IPS-NIHi7 (cell line): ENCODE measurements around the gene GPR82.
"Not testable (repeated sequence)": the region's sequence is repeated elsewhere in the genome, so short reads cannot be mapped to it uniquely, and the experiment has no call there.

ENCODE experiments used
- DNase-seq: peaks from one replicate; pipeline ENCODE4 v3.0.0; 2012; ENCODE audit warnings: mixed read lengths; ENCODE audit errors: extremely low spot score

GPR82 gene, protein sequence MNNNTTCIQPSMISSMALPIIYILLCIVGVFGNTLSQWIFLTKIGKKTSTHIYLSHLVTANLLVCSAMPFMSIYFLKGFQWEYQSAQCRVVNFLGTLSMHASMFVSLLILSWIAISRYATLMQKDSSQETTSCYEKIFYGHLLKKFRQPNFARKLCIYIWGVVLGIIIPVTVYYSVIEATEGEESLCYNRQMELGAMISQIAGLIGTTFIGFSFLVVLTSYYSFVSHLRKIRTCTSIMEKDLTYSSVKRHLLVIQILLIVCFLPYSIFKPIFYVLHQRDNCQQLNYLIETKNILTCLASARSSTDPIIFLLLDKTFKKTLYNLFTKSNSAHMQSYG

DNA sequence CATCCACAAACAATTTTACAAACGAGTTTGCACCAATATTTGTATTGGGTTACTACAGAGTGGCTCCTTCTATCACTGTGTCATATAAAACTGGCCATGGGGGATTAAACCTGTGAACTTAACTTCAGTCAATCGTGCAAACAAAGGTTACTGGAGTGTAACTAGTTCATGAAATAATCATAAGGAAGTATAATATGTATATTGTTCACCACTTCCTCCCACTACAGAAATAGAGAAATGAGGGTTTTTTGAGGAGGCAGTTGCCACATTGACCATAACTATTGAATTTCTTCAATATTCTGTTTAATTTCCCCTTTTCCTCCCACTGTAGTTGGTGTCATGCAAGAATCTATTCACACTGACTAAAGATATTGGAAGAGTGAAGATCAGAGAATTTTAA lies at the start of gene GPR82:
Gene GPR82, plus strand, starts transcription at position 356 of the 400 bp plus-strand sequence. CDS start 2,846 bp downstream, outside the sequence.
- no peak for DNase-seq

DNA sequence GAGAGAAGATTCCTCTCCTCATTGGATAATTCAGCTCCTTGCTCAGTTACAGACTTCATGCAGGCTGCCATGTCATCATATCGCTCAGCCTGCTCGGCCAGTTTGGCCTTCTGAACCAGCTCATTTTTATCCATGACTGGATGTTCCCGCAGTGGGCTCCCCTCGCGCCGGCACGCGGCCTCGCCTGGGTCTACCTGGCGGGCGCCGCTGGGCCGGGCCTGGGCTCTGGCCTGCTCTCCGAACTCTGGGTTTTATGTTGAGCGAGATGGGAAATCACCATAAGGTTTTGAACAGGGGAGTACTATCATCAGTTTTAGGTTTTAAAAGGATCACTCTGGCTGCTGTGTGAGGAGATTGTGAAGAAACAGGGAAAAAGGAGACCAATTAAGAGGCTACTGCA lies 47.6 kb upstream of the GPR82 start:
- not testable (repeated sequence) for DNase-seq

DNA sequence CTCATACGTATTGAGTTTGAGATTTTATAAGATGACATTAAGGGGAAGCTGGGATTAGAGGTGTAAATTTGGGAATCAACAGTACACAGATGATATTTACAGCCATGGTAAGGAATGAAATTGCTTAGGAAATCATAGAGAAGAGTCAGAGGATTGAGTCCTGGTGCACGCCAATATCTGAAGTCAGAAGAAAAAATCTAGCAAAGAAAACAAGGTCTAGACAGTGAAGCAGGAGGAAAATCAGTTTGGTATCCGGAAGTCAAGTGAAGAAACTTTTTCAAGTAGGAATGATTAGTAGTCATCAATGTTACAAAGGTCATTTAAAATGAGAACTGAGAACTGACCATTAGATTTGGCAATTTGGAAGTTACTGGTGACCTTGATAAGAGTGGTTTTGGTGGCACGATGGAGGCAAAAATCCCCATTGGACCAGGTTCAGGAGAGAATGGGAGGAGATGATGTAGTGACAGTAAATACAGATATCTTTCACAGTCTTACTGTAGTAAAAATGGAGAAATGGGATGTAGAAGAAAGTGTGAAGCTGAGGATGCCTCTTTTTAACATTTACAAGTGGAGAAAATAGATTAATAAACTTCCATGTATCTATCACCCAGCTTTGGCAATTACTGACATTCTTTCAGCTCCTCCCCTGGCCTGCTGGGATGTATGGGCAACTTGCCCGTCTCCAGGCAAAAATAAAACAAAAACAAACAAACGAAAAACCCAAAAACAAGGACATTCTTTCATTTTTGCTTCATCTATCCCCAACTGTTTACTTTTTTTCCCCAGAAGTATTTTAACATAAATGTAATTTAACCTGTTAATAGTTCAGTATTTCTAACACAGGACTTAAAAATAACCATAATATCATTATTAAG lies 46.6 kb upstream of the GPR82 start:
- DNase-seq, result no peak

DNA sequence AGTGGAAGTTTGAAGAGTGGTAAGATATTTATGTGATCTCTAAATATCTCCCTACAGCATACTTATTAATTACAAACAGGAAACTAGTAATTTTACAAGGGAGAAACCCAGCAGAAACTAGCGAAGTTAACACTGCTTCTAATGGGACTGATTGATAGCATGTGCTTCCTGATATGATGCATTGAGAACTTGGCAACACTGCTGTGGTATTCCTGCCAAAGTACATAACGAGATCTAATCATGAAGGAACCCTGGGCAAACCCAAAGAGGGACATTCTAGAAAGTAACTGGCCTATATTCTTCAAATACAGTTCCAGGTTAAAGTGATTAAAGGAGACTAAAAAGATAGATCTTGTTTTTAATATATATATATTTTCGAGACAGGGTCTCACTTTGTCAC lies 39.8 kb upstream of the GPR82 start:
- no peak for DNase-seq

DNA sequence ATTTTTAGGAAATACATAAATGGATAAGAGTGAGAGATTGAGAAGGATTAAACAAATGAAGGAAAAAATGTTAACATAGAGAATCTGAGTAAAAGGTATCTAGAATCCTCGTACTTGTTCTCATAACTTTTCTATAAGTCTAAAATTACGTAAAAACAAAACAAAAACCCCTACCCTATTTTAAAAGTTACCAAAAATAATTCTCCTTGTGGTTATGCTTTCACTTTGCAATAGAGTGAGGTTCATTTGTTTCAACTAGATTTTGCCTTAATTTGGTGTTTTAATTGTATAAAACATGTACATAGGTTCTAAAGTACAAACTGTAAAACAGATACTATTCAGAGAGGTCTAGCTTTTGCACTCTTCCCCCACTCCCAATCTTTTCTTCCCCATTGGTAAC lies 39.0 kb upstream of the GPR82 start:
- DNase-seq, result no peak

DNA sequence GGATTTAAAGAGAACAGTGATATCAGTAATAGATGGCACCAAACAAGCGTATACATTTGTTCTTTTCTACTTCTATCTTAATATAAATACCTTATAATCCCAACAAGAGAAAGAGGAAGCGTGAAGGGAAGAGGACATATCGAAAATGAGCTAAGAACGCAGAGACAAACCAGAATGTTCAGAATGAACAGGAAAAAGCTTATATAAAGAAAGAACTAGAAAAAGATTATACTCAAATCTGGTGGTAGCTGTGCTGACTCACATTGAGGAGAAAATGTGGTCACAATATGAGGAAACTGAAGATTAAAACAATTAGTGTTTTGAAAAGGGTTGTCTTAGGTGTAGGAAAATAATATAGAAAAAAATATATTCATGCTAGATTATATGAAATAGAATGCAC lies 37.2 kb upstream of the GPR82 start:
- DNase-seq, result no peak

DNA sequence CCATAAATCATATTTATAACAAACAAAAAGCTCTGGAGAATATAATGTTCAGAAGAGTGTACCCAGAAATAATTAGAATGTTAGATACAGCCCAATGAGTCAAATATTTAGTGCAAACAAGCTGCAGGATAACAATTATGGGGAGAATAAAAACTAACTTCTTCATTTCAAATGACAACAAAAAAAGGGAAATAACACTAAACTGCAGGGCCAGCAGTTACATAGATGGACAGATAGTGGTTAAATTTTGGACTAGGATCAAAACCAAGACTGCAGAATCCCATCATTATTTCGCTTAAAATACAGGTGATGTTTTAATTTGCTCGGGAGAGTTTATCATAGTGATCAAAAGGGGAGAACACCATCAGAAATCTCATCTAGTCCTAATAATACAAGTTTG lies 35.8 kb upstream of the GPR82 start:
- DNase-seq, result no peak

DNA sequence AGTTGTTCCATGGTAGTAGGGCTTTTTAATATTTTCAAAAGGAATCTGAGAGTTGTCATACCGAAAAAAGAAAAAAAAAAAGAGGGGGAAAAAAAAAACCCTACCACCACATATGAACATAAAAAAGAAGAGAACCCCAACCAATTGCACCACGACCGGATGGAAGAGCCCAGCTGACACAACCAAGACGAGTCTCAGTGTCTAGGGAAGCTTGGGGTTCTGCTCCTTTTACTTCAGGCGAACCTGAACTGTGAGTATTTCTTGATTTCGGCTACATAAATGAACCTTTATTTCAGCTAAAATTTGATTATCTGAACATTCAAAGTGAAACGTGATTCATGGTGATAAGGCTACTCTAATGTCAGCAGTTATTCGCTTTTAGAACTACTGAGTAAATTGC lies 35.1 kb upstream of the GPR82 start, which contains the start of gene GPR34:
Gene GPR34, plus strand, starts transcription at position 139 of the 400 bp plus-strand sequence. CDS start 6,661 bp downstream, outside the sequence.
- DNase-seq, result no peak

DNA sequence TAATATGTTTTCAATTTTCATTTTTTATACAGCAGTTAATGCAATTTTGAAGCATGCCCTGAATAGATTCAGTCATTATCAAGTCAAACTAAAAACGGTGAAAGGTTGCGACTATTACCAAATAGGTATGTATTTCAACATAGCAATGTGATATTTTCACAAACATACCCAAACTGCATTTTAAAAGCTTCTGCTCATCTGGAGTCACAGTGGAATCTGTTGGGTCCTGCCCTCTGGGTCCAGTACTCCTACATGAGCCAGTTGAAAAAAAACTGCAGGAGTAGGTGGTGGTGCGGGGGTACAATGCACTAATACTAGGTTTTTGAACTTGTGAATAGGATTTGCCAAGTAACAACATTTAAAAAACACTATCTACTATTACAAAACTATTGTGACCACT lies 34.3 kb upstream of the GPR82 start:
- DNase-seq, result no peak

DNA sequence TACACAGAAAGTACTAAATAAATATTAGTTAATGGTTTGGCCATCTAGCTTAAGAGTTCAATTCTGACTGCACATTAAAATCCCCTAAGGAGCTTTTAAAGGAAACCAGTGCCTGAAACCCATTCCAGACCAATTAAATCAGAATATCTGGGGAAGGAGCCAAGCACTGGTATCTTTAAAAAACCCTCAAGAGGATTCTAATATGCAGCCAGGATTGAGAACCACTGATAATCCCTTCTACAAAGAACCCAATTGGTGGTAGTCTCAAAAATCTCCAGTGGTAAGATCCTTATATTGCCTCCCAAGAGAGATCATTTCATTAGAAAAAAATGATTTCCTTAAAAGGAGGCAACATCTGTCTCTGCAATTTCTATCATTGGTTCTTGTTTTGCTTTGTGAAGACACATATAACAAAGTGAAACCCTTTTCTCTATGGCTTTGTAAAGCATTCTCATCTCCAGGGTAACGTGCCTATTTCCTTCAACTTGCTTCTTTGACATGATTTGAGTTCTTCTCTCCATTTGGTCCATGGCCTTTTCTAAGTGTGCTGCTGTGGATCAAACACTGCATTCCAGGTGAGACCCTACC lies 31.7 kb upstream of the GPR82 start:
- no peak for DNase-seq

DNA sequence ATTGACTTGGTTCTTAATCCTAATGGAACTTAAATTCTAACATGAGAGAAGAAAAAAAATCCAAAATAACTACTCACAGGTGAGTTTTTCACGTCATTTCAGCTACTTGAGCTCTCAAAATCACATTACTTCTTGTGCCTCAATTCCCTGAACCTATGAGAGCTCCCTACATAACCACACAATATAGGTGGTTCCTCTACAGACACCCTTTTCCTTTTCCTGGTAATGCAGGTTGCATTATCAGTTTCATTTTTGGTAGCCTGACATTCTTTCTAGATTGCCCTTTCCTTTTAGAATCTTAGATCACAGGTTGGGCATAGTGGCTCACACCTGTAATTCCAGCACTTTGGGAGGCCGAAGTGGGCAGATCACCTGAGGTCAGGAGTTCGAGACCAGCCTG lies 31.0 kb upstream of the GPR82 start:
- DNase-seq, result no peak

DNA sequence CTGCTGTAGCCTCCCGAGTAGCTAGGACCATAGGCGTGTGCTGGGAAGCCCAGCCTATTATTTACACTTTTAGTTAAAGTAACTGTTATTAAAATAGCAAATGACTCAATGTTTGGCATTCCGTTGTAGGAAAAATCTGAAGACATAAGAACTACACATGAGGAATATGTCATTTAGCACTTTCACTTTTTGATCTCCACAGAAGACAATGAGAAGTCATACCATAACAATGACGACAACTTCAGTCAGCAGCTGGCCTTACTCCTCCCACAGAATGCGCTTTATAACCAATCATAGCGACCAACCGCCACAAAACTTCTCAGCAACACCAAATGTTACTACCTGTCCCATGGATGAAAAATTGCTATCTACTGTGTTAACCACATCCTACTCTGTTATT lies 28.6 kb upstream of the GPR82 start:
- no peak for DNase-seq

DNA sequence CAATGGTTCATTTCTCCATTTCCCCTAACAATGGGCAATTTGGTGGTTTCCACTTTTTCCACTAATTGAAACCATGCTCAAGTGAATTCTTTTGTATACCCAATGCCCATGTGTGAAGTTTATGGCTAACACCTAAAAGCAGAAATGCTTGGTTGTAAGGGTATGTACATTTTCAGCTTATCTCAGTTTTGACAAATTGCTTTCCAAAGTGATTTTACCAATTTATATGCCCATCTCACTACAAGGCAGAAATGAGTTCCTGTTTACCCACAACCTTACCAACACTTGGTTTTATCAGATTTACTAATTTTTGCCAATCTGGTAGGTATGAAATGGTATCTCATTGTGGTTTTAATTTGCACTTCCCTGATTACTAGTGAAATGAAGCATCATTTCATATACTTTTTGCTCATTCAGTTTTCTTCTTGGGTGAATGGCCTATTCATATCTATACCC lies 20.4 kb upstream of the GPR82 start:
- DNase-seq, result no peak

DNA sequence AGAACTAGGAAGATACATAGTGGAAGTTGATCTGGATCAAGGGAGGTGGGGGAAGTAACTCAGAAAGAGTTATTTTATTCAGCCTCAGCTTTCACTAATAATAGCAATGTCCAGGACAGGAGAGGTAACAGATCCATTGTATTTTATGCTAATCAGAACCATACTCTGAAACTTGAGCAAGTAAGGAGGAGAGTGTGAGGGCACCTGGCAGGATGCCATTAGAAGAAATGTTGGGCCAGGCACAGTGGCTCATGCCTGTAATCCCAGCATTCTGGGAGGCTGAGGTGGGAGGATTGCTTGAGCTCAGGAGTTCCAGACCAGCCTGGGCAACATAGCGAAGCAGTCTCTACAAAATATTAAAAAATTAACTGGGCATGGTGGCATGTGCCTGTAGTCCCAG lies 18.9 kb upstream of the GPR82 start:
- DNase-seq, result no peak

DNA sequence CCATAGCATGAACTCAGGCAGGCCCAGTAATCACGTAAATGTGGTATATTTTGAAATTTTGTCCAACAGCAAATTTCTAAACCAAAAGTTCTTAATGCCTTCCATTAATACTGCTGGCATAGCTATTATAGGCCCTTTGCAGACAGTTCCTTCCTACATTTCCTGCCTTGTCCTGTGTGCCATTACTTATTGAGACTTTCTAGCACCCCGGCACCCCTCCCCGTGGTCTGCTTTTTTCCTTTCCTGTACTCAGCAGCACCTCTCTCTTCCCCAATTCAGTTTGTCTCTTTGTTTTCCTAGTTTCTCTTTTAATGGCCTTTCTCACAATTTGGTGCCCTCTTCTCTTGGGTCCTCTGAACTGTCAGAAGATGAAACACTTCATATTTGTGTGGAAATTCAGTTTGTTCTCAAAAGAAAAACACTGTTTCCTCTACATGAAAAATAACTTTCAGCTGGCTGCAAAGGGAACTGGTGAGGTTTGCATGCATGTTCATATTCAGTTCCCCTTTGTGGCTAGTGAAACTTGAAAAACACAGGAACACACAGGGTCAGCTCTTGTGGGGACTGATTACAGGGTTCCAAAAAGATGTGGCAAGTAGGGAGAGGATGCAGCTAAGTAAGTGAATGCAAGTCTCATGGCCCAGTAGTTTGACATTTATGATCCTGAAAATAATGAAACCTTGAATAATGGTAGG lies 18.2 kb upstream of the GPR82 start:
- no peak for DNase-seq

DNA sequence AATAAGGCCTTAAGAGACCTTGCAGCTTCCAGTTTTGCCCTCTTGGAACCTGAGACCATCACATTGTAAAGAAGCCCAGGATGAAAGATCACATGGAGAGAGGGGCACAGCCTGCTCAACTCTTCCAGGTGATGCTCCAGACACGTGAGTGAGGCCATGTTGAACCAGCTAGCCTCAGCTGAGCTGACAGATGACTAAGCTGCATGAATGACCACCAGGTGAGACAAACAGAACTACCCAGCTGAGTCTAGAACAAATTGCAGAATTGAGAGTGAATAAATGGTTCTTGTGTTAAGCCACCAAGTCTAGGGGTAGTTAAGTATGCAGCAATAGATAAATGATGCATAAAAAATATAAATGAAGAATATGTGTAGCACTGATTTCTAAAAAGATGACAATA lies 16.8 kb upstream of the GPR82 start:
- DNase-seq, result no peak

DNA sequence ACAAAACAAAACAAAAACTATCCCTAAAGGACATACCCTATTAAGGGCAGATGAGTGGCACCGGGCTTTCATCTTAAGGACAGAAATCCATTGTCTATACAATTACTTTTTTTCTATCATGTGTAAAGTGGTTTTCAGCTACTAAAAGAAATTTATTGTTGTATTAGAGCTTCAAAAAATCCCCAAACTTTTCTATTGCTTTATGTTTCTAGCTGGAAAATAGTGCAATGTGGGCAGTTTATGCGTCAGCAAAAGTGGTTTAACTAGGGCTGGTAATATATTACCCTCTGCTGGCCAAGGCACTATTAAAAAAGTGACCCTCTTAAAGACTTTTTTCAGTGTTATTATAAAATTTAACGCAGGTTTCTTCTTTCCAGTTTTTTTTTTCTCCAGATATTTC lies 15.5 kb upstream of the GPR82 start:
- DNase-seq, result no peak

DNA sequence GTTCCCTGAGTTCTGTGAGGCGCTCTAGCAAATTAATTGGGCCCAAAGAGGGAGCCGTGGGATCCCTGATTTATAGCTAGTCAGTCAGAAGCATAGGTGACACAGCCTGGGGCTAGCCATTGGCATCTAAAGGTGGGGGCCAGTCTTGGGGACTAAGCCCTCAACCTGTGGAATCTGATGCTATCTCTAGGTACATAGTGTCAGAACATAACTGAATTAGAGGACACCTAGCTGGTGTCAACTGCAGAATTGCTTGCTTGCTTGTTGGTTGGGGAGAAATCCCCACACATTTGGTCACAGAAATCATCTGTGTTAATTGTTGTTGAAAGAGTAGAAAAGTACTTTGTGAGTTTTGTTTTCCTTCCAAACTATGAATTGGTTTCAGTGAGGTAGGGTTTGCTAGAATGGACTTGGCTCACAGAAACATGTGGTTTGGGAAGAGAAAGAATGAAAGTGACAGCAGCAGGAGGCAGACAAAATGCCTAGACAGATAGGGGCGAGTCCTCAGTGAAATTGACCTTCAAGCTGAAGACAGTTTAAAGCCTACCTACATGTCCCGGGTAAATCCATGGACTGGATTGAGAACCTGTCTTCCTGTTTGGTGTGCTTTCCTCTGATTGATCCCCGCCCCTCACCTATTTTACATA lies 12.8 kb upstream of the GPR82 start:
- no peak for DNase-seq

DNA sequence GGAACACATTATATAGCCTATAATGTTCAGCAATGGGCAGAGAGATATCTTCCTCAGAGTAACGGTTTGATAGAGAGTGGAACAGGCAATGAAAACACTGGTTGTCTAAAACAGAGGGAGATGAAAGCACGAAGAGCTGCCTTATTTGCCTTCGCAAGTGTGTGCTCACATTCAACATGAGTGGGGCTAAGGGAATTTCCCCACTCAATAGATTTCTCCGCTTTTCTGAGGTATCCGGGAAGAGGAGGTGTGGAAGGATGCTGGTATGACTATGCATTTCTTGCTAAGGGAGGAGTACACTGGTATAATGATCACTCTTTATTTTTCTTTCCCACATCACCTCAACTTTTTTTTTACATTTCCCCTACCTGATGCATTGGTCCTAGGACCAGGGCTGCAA lies 7.8 kb upstream of the GPR82 start:
- no peak for DNase-seq

DNA sequence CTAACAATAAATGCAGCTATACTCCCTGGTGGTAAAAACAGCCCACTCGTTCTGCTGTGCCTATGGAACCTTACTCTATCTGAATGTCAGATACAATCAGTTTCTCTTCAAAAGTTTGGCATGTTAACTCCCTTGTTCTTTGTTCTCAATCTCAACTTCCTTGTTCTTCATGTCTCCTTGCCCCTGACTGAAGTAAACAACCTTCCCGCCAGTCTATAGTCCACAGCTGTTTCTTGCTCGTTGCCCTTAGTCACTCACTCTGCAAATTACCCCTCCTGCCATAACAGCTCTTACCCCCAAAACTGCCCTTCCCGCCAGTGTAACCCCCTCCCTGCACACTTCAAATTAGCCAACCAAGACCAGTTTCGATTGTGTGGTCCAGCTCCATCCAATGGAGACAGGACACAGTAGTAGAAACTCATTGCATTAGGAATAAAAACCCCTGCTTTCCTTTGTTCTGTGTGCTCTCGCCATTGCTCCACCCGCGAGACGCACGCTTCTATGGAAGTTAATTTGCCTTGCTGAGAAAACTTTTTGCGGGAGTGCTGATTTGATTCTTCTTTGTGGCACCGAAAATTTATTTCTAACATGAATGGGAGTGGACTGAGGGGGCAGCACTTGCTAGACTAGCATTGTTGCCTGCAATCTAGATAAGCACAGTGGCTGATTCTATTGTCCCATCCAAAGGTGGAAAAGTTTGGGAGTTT lies 7.1 kb upstream of the GPR82 start:
- DNase-seq, result no peak
